Measurements from ENCODE around the gene APBB2. TPM values are rescaled to one million over a fixed set of nuclear protein-coding genes. Genes with fewer than 3 reads are reported as not detected.

APBB2 gene
- total RNA-seq, 2 experiments from 2014 or later: 0.22 TPM; not detected in 1

DNA sequence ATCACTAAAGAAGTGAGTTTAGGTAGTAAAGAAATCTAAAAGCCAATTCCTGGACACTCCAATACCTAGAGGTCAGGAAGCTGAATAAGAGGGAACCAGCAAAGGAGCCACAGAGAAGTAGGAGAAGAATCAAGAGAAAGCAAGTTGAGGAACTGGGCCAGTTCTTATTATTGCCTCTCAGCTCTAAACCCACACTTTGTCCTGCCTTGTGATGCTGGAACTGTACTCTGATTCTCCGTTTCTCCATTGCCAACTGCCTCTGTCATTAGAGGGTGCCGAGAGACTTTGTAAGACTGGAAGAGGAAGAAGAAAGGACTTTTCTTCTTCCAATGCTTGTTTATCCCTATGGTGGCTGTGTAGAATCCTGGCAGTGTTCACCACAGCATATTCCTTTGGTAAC is 426.0 kb downstream of the APBB2 start:
- no peak overlapping the region for H3K27ac ChIP-seq (ENCODE audit: low read depth in 1 of 2, low read length in 2 of 2)
- H3K27me3 ChIP-seq (ENCODE audit: control insufficient read depth in 1 of 2, insufficient read depth in 2 of 2, low read length in 2 of 2): no peaks in the 10 kb centered on the region
- Mint-ChIP-seq H3K27me3 (no peaks in the 10 kb centered on the region), H3K9me3 (no peaks in the 10 kb centered on the region), H3K4me1 (ENCODE audit: low read depth) (no peaks in the 10 kb centered on the region), H3K27ac (no peak overlapping the region), H3K36me3 (ENCODE audit: low read depth) (no peaks in the 10 kb centered on the region), H3K4me3 (no peak overlapping the region)
- CTCF ChIA-PET: no interaction called here
- no peak for ATAC-seq (ENCODE audit: poor library complexity)
- no peak overlapping the region for H3K4me3 ChIP-seq (ENCODE audit: low read length)
- TF ChIP-seq, protein P1, sequence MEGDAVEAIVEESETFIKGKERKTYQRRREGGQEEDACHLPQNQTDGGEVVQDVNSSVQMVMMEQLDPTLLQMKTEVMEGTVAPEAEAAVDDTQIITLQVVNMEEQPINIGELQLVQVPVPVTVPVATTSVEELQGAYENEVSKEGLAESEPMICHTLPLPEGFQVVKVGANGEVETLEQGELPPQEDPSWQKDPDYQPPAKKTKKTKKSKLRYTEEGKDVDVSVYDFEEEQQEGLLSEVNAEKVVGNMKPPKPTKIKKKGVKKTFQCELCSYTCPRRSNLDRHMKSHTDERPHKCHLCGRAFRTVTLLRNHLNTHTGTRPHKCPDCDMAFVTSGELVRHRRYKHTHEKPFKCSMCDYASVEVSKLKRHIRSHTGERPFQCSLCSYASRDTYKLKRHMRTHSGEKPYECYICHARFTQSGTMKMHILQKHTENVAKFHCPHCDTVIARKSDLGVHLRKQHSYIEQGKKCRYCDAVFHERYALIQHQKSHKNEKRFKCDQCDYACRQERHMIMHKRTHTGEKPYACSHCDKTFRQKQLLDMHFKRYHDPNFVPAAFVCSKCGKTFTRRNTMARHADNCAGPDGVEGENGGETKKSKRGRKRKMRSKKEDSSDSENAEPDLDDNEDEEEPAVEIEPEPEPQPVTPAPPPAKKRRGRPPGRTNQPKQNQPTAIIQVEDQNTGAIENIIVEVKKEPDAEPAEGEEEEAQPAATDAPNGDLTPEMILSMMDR (IDR thresholded peaks at IDR 0.05): no peak
- H3K36me3 ChIP-seq (ENCODE audit: insufficient read depth, low read length): no peaks in the 10 kb centered on the region
- POLR2A ChIA-PET: no interaction called here
- no peak for DNase-seq
- intact Hi-C loops (cut with DNase I, micrococcal nuclease): no loop called here
- no peaks in the 10 kb centered on the region for H3K4me1 ChIP-seq (ENCODE audit: insufficient read depth, low read length)
- no peaks in the 10 kb centered on the region for H3K9me3 ChIP-seq (ENCODE audit: control insufficient read depth in 1 of 2, insufficient read depth in 1 of 2, low read length in 2 of 2)

DNA sequence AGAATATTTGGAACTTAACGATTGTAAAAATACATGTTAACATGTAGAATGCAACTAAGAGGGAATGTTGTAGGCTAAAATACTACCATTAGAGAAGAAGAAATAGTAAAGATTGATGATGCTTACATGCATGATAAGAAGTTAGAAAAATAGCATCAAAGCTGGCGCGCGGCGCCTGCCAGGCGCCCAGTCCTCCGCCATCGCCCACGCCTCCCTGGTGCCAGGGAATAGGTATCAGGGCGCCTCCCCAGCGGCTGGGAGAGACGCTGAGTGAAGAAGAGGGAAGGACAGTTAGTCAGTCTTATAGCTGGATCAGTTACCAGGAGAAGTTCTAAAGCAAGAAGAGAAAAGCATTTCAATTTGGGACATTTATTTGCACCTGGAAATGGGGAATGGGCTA is 428.6 kb downstream of the APBB2 start:
- no peaks in the 10 kb centered on the region for H3K27me3 ChIP-seq (ENCODE audit: control insufficient read depth in 1 of 2, insufficient read depth in 2 of 2, low read length in 2 of 2)
- no peak overlapping the region for H3K4me3 ChIP-seq (ENCODE audit: low read length)
- ATAC-seq (ENCODE audit: poor library complexity): no peak
- no peaks in the 10 kb centered on the region for H3K9me3 Mint-ChIP-seq
- no peaks in the 10 kb centered on the region for H3K36me3 ChIP-seq (ENCODE audit: insufficient read depth, low read length)
- no peaks in the 10 kb centered on the region for H3K27me3 Mint-ChIP-seq
- TF ChIP-seq, protein P1 (IDR thresholded peaks at IDR 0.05): no peak
- intact Hi-C loops (cut with DNase I, micrococcal nuclease): no loop called here
- no peak overlapping the region for H3K4me3 Mint-ChIP-seq
- no peak overlapping the region for H3K27ac ChIP-seq (ENCODE audit: low read depth in 1 of 2, low read length in 2 of 2)
- DNase-seq: no peak
- H3K27ac Mint-ChIP-seq: no peak overlapping the region
- H3K4me1 Mint-ChIP-seq (ENCODE audit: low read depth): no peaks in the 10 kb centered on the region
- no peaks in the 10 kb centered on the region for H3K4me1 ChIP-seq (ENCODE audit: insufficient read depth, low read length)
- no peaks in the 10 kb centered on the region for H3K9me3 ChIP-seq (ENCODE audit: control insufficient read depth in 1 of 2, insufficient read depth in 1 of 2, low read length in 2 of 2)
- CTCF ChIA-PET: no interaction called here
- POLR2A ChIA-PET: no interaction called here
- no peaks in the 10 kb centered on the region for H3K36me3 Mint-ChIP-seq (ENCODE audit: low read depth)

- H3K27me3 Mint-ChIP-seq: peaks cover 3% of the 10 kb centered on the region
- POLR2A ChIA-PET: no interaction called here
- Histone ChIP-seq H3K27me3 (ENCODE audit: control insufficient read depth in 1 of 2, insufficient read depth in 2 of 2, low read length in 2 of 2) (no peaks in the 10 kb centered on the region), H3K4me3 (ENCODE audit: low read length) (no peak overlapping the region), H3K36me3 (ENCODE audit: insufficient read depth, low read length) (no peaks in the 10 kb centered on the region), H3K27ac (ENCODE audit: low read depth in 1 of 2, low read length in 2 of 2) (no peak overlapping the region), H3K4me1 (ENCODE audit: insufficient read depth, low read length) (no peaks in the 10 kb centered on the region), H3K9me3 (ENCODE audit: control insufficient read depth in 1 of 2, insufficient read depth in 1 of 2, low read length in 2 of 2) (no peaks in the 10 kb centered on the region)
- no peaks in the 10 kb centered on the region for H3K36me3 Mint-ChIP-seq (ENCODE audit: low read depth)
- TF ChIP-seq, protein P1 (IDR thresholded peaks at IDR 0.05): no peak
- ATAC-seq (ENCODE audit: poor library complexity): no peak
- H3K4me1 Mint-ChIP-seq (ENCODE audit: low read depth): no peaks in the 10 kb centered on the region
- H3K9me3 Mint-ChIP-seq: peaks cover 6% of the 10 kb centered on the region
- no peak overlapping the region for H3K27ac Mint-ChIP-seq
- no peak for DNase-seq
- CTCF ChIA-PET: no interaction called here
- H3K4me3 Mint-ChIP-seq: no peak overlapping the region
- intact Hi-C loops (cut with DNase I, micrococcal nuclease): no loop called here
Observed at GRCh38 chr4:40782876-40783275, 431.5 kb downstream of the APBB2 start.
